Esophagus muscularis mucosa (tissue), 4 donors: Measurements from ENCODE around the gene SCGN.

Experiments
- EP300 ChIP-seq: sonication (generic); formaldehyde crosslinking; IDR thresholded peaks from one replicate; pipeline ENCODE4 v1.6.1; 2017; ENCODE audit warnings: antibody characterized with exemption
- POLR2A ChIP-seq: fragments of 450-650 bp; IDR thresholded peaks from one replicate; pipeline ENCODE4 v1.6.1; 2017; ENCODE audit warnings: antibody characterized with exemption, moderate library complexity, mild to moderate bottlenecking, low read depth
- POLR2AphosphoS5 ChIP-seq, 2 donors: sonication (generic); formaldehyde crosslinking; IDR thresholded peaks; one replicate each; pipeline ENCODE4 v1.6.1; 2017; ENCODE audit warnings: antibody characterized with exemption in 2 of 2
- TF ChIP-seq, protein P1 (sequence below), 3 experiments: fragments of 200-600 bp in 2 of 3; fragments of 450-650 bp in 1 of 3; sonication (generic) in 2 of 3; IDR thresholded peaks; one replicate each; pipeline ENCODE4 v1.5.1; 2017 to 2019; ENCODE audit warnings: antibody characterized with exemption in 3 of 3, mild to moderate bottlenecking in 2 of 3, moderate library complexity in 1 of 3

GRCh38 chr6:25661129-25661779 lies 9.2 kb downstream of the SCGN start:
- no peak for TF ChIP-seq POLR2A
- TF ChIP-seq, protein P1, sequence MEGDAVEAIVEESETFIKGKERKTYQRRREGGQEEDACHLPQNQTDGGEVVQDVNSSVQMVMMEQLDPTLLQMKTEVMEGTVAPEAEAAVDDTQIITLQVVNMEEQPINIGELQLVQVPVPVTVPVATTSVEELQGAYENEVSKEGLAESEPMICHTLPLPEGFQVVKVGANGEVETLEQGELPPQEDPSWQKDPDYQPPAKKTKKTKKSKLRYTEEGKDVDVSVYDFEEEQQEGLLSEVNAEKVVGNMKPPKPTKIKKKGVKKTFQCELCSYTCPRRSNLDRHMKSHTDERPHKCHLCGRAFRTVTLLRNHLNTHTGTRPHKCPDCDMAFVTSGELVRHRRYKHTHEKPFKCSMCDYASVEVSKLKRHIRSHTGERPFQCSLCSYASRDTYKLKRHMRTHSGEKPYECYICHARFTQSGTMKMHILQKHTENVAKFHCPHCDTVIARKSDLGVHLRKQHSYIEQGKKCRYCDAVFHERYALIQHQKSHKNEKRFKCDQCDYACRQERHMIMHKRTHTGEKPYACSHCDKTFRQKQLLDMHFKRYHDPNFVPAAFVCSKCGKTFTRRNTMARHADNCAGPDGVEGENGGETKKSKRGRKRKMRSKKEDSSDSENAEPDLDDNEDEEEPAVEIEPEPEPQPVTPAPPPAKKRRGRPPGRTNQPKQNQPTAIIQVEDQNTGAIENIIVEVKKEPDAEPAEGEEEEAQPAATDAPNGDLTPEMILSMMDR (IDR thresholded peaks at IDR 0.05): no peak
- no peak for TF ChIP-seq POLR2AphosphoS5 (IDR thresholded peaks at IDR 0.05)
- TF ChIP-seq EP300: no peak
